Breast epithelium (tissue), 3 donors: ENCODE results near the gene SYNM.

ENCODE experiments used
- CTCF ChIP-seq, 3 donors: fragments of 450-650 bp; IDR thresholded peaks; one replicate each; pipeline ENCODE4 v1.5.1; 2016 to 2017; ENCODE audit warnings: antibody characterized with exemption in 3 of 3, mild to moderate bottlenecking in 3 of 3, moderate library complexity in 3 of 3
- POLR2A ChIP-seq: fragments of 450-650 bp; IDR thresholded peaks from one replicate; pipeline ENCODE4 v1.6.1; 2016; ENCODE audit warnings: antibody characterized with exemption, mild to moderate bottlenecking, moderate library complexity

GRCh38 chr15:99113547-99114271, 8.8 kb downstream of the SYNM start:
- TF ChIP-seq CTCF (IDR thresholded peaks at IDR 0.05) (no peak), POLR2A (no peak)
